Measurements from ENCODE around the gene TECR. TPM values are rescaled to one million over a fixed set of nuclear protein-coding genes. Genes with fewer than 3 reads are reported as not detected.

TECR gene
- total RNA-seq, 1 experiment from 2014 or later, result 232 TPM

DNA sequence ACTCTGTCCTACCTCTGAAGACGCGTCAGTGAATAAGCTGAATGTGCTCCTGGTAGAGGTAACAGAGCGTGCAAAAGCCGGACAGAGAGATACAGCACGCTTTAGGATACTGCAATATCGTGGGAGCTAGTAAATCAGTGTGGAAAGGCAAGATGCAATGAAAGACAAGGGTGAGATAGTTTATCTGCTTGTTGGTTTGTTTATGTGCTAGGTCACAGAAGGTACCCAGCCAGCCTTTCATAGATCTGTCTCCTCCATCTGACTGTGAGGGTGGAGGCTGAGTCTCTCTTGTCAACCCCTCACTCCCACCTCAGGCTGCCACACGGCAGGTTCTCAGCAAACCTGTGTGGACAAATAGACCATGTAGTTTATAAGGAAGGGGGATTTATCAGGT lies 32.6 kb upstream of the TECR start:
- H3K9ac ChIP-seq (ENCODE audit: low read length), result peak overlapping the region; percentile 86
- no peaks in the 10 kb centered on the region for H4K20me1 ChIP-seq (ENCODE audit: insufficient read depth)
- H3K79me2 ChIP-seq (ENCODE audit: insufficient read depth, low read length), result peaks cover 37% of the 10 kb centered on the region
- DNase-seq (ENCODE audit: low read depth, low spot score) (no peak), ATAC-seq (no peak)
- no peaks in the 10 kb centered on the region for H3K27me3 ChIP-seq (ENCODE audit: insufficient read depth, low read length)
- no peaks in the 10 kb centered on the region for H3K9me3 ChIP-seq (ENCODE audit: control insufficient read depth in 1 of 2, insufficient read depth in 1 of 2, low read depth in 1 of 2, low read length in 2 of 2)
- H3K9me2 ChIP-seq (ENCODE audit: insufficient read depth), result no peaks in the 10 kb centered on the region
- H3K27ac ChIP-seq (ENCODE audit: low read depth, low read length), result peak overlapping the region; percentile 54
- POLR2A ChIA-PET, result interaction anchor here (0.7 to 3.1 kb wide), 6 partner anchors 10 to 360 kb away, joined by 3 to 15 read pairs (median 8); partner anchors contain the start of genes ASF1B and DNAJB1
- peaks cover 20 to 29% of the 10 kb centered on the region in 2 experiments for H3K4me1 ChIP-seq (ENCODE audit: control insufficient read depth in 1 of 2, insufficient read depth in 2 of 2, low read length in 2 of 2)
- H3K4me3 ChIP-seq (replicated peaks in 1 of 2; ENCODE audit: low read depth in 1 of 2, low read length in 2 of 2), result peak overlapping the region; percentile 31 to 78; a peak in 3 of 4 replicates
- peak overlapping the region; percentile 79 for H3K4me2 ChIP-seq (ENCODE audit: low read length)
- no peak overlapping the region for H2AFZ ChIP-seq (ENCODE audit: low read depth, low read length, poor library complexity, severe bottlenecking)
- CTCF ChIA-PET, result interaction anchor here (0.7 to 1.8 kb wide), 7 partner anchors 7 to 360 kb away, joined by 3 to 5 read pairs (median 3); partner anchors contain the start of gene ASF1B
- TF ChIP-seq FOSL1 (IDR thresholded peaks at IDR 0.05; ENCODE audit: low read depth) (no peak), ELF1 (IDR thresholded peaks at IDR 0.05; ENCODE audit: borderline replicate concordance, low read depth) (no peak), POLR2A (IDR thresholded peaks at IDR 0.05; ENCODE audit: borderline replicate concordance, extremely low read depth, insufficient read depth, insufficient read length) (no peak), ZNF274 (IDR thresholded peaks at IDR 0.05; ENCODE audit: low read depth, low read length) (no peak), YY1 (IDR thresholded peaks at IDR 0.05; ENCODE audit: extremely low read depth, insufficient replicate concordance, low read depth, low read length) (no peak), EZH2phosphoT487 (IDR thresholded peaks at IDR 0.05; ENCODE audit: borderline replicate concordance) (no peak)
- TF ChIP-seq, protein P1, sequence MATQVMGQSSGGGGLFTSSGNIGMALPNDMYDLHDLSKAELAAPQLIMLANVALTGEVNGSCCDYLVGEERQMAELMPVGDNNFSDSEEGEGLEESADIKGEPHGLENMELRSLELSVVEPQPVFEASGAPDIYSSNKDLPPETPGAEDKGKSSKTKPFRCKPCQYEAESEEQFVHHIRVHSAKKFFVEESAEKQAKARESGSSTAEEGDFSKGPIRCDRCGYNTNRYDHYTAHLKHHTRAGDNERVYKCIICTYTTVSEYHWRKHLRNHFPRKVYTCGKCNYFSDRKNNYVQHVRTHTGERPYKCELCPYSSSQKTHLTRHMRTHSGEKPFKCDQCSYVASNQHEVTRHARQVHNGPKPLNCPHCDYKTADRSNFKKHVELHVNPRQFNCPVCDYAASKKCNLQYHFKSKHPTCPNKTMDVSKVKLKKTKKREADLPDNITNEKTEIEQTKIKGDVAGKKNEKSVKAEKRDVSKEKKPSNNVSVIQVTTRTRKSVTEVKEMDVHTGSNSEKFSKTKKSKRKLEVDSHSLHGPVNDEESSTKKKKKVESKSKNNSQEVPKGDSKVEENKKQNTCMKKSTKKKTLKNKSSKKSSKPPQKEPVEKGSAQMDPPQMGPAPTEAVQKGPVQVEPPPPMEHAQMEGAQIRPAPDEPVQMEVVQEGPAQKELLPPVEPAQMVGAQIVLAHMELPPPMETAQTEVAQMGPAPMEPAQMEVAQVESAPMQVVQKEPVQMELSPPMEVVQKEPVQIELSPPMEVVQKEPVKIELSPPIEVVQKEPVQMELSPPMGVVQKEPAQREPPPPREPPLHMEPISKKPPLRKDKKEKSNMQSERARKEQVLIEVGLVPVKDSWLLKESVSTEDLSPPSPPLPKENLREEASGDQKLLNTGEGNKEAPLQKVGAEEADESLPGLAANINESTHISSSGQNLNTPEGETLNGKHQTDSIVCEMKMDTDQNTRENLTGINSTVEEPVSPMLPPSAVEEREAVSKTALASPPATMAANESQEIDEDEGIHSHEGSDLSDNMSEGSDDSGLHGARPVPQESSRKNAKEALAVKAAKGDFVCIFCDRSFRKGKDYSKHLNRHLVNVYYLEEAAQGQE (IDR thresholded peaks at IDR 0.05; ENCODE audit: low read depth), result no peak
- TF ChIP-seq, protein P2, sequence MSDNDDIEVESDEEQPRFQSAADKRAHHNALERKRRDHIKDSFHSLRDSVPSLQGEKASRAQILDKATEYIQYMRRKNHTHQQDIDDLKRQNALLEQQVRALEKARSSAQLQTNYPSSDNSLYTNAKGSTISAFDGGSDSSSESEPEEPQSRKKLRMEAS (IDR thresholded peaks at IDR 0.05), result no peak
- RAD21 ChIA-PET (ENCODE audit: low non-redundant PET in 1 of 2, low total read pairs in 2 of 2, uncharacterized antibody in 2 of 2, unreplicated experiment in 2 of 2), result interaction anchor here in 1 of 2 experiments (1.0 kb wide), 1 partner anchor 10 kb away, joined by 3 read pairs; no protein-coding TSS in a partner anchor
- TSS peak; percentile 56 for BruUV-seq (replicated peaks)
- no peaks in the 10 kb centered on the region; a peak in 1 of 4 replicates for H3K36me3 ChIP-seq (ENCODE audit: control insufficient read depth in 1 of 2, insufficient read depth in 2 of 2, low read length in 2 of 2)
- intact Hi-C loops (cut with micrococcal nuclease), result no loop called here
